Stimulated activated CD4-positive, alpha-beta T cell treated with anti-CD3 and anti-CD28 coated beads, Interleukin-1b, Interleukin-23, amount 100 ng/mL, for 4 hours (primary cell): Measurements from ENCODE around the gene TNFRSF13B.
"Not testable (repeated sequence)": the region's sequence is repeated elsewhere in the genome, so short reads cannot be mapped to it uniquely, and the experiment has no call there.

Source experiments
- DNase-seq, 2 donors: peaks; one replicate each; pipeline ENCODE4 v3.0.0-alpha.2; 2020; ENCODE audit warnings: low read depth in 2 of 2

TNFRSF13B gene

DNA sequence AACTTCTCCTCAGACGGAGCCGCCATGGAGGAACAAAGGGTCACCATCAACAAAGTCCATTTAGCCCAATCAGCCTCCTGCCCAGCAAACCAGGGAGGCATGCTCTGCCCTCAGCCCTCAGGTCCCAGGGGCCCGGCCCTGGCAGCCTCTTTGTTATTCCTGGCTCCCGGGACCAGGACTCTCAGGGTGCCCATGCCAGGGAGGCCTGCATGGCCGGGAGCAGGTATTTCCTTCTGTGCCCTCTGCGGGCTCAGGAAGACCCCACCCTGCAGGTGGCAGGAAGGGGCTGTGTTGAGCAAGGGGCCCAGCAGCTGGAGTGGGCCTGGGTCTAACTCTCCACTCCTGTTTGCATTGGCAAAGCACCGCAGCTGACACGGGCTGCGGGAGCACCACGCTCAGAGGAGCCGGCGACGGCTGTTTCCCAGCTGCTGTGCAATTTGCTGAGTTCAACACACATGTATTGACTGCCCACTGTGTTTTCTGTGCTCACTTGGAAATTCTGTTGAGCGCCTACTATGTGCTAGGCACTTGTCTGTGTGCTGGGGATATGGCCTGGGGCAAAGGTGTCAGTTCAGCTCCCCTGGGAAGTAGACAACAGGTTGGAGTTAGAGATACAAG is 33.2 kb upstream of the TNFRSF13B start:
- not testable (repeated sequence) for DNase-seq

DNA sequence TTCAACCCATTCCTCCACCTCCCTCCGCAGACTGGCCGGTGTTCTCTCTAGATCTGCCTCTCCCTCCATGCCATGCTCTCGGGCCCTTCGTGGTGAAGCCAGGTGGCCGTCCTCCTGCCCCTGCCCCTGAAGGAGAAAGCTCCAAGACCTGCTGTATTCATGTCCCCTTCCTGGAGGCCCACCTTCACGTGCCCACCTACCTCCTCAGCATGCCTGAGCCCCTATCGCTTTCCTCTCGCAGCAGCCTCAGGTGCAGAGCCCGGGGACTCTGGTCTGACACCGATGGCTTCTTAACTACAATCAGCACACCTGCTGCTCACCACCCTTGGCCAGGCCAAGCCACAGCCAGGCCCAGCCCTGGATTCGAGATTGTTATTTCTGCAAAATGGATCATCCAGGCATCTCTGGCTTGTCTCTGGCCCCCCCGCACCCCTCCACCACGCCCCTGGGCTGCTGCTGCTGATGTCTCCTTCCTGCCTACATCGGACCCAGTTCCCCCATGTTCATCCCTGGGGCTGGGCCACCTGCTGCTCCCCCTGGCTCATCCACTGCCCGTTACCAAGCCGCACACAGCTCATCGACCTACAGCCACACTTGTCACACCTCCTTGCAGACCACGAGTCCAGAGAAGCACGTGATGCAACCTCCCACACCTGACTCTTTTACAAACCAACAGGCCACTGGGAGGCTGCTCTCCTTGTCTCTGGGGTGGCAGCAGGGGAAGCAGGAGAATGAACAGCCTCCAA is 32.5 kb upstream of the TNFRSF13B start:
- no peak for DNase-seq

DNA sequence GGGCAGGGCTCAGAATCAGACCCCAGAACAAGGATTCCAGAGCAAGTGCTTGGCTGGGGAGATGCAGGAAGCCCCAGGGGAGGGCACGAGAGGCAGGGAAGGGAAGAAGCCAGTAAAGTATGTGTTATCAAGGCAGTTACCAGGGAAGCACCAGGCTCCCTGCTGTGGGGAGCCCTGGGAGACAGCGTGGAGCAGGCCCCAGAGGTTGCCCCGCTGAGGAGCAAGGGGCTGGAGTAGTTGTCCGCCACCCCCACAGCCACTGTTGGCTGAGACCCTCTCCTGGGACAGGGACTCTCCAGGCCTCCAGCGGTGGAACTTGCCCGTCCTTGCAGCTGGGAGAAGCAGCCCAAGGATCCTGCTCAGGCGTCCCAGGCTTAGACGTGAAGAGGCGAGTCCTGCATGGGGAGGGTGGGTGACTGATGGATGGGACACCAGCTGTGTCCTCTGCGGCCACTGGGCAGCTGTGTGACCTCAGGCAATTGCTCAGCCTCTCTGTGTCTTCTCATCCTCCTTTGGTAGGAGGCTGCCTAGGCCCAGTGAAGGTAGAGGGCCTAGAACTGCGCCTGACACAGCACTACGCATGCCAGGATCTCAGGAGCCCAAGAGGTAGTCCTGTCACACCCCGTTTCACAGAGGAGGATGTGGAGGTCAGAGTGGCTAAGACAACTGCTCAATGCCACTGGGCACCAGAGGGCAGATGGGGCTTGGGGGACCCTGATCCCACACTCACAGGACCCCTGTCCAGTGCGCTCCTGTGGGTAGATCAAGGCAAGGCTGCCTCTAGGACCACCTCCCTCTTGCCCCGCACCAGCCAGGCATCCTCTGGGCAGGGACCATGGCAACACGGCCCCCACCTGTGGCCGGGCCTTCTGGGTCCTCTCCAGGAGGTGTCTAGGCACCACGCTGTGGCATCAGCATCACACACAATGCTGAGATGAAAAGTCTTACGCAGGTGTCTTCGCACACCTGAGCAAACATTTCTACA is 31.1 kb upstream of the TNFRSF13B start:
- DNase-seq: not testable (repeated sequence)

DNA sequence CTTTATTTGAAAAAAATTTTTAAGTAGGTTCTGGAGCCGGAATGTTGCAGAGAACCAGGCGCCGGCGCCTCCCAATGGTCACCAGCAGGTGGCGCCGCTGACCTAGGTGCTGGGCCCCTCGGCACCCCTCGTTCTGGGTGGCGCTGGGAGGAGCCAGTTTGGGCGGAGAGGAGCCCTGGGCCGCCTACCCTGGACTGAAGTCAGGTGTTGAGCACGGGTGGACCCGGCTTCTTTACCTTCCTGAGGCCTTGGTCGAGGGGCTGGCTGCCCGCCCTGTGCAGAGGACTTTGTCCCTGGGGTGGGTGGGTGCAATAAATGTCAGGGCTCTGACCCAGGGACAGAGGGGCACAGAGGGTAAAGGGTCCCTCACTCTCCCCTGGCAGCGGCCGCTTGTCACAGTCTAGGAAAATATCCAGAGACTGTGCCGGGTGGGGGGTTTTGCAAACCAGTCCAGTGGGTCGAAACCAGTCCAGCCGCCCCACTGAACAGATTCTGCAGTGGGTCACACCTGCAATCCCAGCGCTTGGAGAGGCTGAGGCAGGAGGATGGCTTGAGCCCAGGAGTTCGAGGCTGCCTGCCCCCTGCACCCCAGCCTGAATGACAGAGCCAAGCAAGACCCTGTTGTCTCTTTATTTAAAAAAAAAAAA is 30.1 kb upstream of the TNFRSF13B start:
- DNase-seq: peak; percentile 75 to 76

DNA sequence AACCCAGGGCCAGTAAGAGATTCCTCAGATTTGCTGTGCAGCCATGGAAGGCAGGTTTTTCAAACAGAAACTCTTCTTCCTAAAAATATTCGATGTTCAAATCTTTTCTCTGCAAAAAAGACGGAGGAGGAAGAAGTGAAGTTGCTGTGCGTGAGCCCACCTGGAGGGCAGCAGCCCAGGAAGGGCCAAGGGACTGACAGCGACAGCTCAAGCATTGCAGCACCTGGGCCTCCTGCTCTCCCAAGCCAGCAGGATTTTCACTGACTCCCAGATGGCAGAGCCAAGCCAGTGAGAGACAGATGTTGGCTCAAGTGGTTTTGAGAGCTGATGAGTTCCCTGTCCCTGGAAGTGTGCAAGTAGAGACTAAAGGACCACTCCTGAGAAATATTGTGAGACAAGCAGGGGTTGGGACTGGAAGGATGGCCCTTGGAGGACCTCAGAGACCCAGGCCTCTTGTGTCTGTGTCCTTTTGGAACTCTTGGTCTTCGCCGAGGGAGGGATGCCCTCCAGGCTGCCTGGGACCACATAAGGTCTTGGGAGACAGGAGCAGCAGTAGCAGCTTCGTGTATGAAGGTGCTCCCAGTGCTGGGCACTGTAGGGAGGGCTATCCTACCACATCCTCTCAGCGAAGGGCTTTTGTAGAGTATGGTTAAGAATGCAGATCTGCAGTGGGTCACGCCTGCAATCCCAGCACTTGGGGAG is 29.3 kb upstream of the TNFRSF13B start:
- no peak for DNase-seq

DNA sequence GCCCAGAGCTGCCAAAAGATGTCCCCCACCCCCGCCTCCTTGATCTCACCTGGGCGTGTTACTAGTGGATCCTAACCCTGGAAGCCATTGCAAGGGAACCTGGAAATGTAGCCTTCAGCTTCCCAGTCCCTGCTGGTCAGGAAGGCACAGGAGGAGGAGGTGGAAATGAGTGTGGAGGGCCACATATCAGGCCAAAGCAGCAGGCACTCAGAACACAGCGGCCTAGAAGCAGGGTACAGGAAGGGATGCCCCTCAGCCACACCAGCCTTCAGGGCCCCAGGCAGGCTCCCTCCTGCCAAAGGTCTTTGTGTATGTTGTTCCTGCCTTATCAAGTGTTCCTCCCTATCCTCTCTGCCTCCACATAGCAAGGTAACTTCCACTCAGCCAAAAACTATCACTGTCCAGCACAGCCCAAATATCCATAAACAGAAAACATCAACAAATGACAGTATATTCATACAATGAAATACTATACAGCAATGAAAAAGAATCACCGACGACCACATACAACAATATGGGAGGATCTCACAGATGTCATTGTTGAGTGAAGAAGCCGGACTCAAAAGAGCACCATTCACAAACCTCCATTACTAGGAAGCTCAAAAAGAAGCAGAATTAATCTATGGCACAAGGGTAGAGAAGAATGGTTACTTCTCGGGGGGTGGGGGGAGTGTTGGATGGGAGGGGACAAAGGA is 28.2 kb upstream of the TNFRSF13B start:
- DNase-seq: no peak

DNA sequence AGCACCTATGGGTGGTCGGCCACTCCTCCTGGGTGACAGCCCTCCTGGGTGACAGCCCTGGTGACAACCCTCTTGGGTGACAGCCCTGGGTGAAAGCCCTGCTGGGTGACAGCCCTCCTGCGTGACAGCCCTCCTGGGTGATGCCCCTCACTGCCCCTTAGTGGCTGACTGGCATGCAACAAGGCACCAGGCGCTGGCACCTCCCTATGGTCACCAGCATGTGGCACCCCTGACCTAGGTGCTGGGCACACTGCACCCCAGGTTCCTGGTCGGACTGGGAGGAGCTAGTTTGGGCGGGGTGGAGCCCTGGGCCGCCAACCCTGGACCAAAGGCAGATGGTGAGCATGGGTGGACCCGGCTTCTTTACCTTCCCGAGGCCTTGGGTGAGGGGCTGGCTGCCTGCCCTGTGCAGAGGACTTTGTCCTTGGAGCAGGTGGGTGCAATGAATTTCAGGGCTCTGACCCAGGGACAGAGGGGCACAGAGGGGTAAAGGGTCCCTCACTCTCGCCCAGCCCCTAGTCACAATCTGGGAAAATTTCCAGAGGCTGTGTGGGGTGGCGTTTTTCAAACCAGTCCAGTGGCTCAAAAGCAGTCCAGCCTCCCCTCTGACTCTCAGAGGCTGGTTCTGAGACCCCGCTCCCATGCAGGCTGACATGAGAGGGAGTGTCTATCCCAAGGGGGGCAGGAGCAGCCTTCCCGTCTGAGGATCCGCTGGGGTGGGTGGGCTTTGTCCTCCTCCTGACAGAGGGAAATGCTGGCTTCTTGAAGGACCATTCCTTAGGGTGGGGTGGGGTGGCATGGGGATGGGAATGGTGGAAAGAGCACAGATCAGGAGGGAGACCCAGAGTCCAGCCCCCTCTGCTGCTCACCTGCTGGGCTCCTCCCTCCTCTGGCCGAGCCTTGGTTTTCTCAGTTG is 25.9 kb upstream of the TNFRSF13B start:
- peak in 1 of 2 donors; percentile 65 for DNase-seq

DNA sequence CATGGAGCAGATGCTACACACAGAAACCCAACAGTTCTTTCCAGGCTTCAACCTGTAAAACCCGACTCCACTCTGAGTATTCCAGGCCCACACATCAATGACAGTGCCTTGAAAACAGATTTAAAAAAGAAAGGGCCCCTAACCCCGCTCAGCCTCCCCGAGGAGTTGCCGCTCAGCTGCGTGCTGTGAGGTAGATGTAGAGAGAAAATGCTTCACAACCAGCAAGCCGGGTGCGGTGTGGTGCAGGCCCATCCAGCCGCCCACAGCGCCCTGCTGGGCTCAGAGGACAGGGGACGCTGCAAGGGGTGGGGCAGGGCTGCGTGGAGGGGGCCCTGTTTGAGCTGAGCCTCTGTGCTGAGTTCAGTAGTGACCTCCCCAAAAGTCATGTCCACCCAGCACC is 24.8 kb upstream of the TNFRSF13B start:
- not testable (repeated sequence) for DNase-seq

DNA sequence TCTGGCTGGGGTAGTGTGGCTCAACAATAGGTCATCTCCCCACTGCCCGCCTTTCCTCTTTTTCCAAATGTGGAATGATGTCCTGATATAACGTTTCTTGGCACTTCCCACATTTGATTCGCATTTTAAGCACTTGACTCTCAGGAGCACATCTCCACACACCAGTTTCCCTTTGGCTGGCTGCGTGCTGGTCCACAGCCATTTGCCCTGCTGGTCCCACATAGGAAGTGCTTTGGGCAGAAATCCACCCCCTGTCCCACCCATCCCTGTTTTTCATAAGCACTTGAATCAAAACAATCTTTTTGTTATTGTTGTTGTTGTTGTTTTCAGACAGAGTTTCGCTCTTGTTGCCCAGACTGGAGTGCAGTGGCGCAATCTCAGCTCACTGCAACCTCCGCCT is 24.0 kb upstream of the TNFRSF13B start:
- DNase-seq: no peak

DNA sequence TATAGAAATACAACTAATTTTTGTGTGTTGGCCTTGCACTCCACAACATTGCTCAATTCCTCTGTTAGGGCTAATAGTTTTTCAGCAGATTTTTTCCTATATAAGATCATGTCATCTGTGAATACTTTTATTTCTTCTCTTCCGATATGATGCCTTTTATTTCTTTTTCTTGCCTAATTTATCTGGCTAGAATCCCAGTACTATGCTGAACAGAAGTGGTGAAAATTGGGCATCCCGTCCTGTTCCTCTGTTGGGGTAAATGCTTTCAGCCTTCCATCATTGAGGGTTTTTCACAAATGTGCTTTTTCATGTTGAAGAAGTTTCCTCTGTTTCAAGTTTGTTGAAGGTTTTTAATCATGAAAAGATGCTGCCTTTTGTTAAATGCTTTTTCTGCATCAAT is 22.7 kb upstream of the TNFRSF13B start:
- DNase-seq: no peak

DNA sequence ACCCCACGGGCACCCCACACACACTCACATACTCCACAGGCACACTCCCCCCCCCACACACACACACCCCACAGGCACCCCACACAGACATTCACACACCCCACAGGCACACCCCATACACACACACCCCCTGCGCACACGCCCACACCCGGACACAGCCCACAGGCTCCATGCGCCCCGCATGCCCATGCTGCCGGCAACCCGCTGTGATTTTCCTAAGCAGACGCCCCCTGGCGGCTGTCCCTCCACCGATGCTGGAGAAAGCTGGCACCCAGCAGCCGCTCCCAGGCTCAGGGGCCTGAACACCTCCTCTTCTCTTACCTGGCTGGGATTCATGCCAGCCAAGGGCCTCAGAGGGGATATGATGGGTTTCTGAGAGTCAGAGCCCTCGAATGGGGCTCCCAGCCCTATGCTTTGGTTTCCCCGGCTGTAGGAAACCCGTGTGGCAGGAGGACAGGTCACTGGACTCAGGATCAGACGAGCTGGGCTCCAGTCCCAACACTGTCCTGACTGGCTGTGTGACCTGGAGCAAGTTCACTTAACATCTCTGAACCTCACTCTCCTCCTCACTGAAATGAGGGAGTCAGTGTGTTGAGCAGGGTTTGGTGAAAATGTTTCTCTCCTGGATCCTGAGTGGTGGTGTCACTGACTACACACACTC is 19.6 kb upstream of the TNFRSF13B start:
- DNase-seq: peak; percentile 79 to 82

DNA sequence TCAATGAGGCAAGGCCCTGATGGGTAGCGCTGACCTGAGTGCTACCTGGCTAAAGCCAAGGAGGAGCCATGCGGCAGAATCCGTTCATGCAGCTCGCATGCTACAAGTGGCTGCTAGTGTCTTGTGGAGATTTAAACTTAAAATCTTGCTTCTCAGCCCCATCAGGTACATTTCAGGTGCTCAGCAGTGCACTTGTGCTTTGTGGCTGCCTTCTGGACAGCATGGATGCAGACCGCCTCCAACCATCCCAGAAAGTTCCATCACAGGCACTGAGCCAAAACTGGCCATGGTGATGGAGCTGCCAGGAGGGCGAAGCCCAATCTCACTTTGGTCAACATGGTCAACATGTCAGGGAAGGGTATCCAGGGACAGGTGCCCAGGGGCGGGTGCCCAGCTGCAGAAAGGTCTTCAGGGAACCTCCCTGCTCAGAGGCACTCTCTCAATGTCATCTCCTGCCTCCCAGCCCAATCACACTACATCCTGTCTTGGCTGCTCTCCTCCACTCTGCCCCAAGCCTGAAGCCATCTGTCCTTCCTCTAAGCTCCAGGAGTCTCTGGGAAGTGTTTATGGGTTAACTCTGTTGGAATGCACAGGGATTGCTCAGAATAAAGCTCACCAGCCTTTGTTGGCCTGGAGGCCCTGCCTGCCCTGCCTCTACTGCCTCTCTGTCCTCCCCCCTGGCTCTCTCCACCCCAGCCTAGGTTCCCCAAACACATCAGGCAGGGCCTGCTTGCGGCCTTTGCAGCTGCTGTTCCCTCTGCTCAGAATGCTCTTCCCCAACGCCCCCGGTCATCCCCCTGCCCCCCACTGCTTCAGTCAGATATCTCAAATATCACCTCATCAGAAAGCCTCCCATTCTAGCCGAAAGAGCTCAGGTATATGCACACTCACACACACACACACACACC is 18.3 kb upstream of the TNFRSF13B start:
- DNase-seq: no peak

DNA sequence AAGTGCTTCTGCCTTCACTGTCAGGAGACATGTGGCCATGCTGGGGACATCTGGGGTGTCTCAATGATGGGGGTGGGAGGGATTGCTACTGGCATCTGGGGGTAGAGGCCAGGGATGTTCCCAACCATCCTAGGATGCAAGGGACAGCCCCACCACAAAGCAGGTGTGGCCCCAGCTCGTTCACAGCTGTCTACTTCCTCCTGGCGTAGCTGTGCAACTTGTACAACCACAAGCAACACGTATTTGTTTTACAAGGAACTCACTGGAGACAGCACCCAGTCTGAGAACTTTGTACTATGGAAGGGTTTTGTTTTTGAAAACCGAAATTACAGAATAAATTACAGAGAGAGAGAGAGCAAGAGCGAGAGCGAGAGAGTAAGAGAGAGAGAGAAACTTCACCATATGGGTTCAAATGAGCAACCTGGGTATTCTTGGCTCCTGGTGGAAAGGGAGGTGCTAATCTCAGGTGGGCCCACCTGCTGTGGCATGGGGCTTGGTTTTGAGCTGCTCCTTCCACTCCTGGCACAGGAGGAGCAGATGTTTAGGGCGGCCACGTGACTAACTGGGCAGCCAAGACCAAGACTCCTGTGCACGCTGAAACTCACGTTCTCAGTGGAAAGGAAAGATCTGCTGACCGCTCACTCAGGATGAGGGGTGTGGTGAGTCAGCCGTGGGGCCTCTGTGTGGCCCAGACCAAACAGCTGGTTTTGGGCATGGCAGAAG is 17.5 kb upstream of the TNFRSF13B start:
- no peak for DNase-seq

DNA sequence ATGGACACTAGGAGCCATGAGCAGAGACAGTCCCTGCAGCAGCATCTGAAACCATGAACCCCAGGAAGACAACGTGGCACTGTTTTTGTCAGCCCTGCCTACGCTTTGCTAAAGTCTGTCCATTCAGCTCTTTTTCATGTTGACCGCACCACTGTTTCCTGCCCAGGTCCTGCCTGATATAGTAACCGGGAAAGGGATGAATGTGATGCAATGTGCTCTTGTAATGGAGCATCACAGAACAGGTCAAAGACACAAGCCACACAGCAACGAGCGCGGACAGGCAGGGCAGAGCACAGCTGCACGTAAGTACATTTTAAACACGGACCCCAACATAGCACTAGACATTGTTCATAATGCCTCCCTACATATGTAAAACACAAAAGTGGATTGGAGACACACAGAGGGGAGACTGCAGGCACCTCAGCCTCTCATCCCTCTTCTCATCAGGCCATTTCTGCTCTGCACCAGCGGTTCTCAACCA is 16.9 kb upstream of the TNFRSF13B start:
- DNase-seq: no peak

DNA sequence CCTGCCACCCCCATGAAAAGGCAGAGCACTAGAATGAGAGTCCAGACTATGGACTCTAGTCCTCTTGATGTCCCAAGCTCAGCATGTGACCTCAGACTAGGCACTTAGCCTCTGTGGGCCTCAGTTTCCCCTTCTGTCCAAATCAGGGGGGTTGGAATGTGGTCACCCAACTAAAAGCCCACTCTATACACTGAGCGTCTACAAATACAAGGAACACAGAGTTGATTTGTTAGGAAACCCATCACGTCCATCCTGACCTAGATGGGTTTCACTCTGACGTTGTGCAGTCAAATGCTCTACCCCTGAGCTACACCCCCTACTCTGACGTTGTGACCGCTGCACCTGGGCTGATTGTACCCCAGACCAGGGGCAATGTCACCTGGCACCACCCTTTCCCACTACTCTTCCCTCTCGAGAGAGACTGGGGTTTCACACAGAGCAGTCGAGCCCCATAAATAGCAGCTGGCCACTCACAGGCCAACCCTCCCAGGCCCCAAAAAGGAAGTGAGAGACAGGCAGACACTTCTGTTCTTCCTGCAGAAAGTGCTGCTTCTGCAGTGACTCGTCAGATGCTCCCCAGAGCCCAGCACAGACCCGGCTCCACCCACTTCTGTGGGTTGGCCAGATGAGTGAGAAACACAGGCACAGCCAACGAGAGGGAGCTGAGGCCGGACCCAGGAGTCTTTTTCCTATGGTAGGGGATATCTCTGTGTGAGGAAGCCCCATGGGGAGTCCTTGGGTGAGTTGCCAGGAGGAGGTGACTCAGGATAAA is 16.1 kb upstream of the TNFRSF13B start:
- DNase-seq: peak in 1 of 2 donors; percentile 29
